Measurements from ENCODE around the gene LRRC18. TPM values are rescaled to one million over a fixed set of nuclear protein-coding genes. Genes with fewer than 3 reads are reported as not detected.

The LRRC18 gene
- total RNA-seq, 1 experiment from 2014 or later = not detected

GRCh38 chr10:48970654-48971053 is 31.0 kb upstream of the LRRC18 start:
- Histone ChIP-seq H2AFZ (no peak overlapping the region), H4K20me1 (ENCODE audit: insufficient read depth) (no peaks in the 10 kb centered on the region), H3K9me2 (ENCODE audit: insufficient read depth) (no peaks in the 10 kb centered on the region), H3K4me2 (no peak overlapping the region), H3K27ac (no peak overlapping the region), H3K79me2 (ENCODE audit: low read depth) (no peaks in the 10 kb centered on the region), H3K9me3 (ENCODE audit: insufficient read depth, low read depth) (no peaks in the 10 kb centered on the region), H3K4me1 (replicated peaks; ENCODE audit: insufficient read depth) (no peaks in the 10 kb centered on the region), H3K27me3 (ENCODE audit: insufficient read depth, low read depth) (peaks cover 31% of the 10 kb centered on the region), H3F3A (ENCODE audit: insufficient read depth, low read depth) (no peaks in the 10 kb centered on the region), H3K4me3 (no peak overlapping the region), H3K36me3 (ENCODE audit: low read depth) (no peaks in the 10 kb centered on the region)
- intact Hi-C loops (cut with micrococcal nuclease; ENCODE audit: unreplicated experiment) = no loop called here
- no TSS peak for BruUV-seq (replicated peaks)
- ChIA-PET POLR2A (ENCODE audit: unreplicated experiment) (no interaction called here), CTCF (no interaction called here)
- TF ChIP-seq, protein P1, sequence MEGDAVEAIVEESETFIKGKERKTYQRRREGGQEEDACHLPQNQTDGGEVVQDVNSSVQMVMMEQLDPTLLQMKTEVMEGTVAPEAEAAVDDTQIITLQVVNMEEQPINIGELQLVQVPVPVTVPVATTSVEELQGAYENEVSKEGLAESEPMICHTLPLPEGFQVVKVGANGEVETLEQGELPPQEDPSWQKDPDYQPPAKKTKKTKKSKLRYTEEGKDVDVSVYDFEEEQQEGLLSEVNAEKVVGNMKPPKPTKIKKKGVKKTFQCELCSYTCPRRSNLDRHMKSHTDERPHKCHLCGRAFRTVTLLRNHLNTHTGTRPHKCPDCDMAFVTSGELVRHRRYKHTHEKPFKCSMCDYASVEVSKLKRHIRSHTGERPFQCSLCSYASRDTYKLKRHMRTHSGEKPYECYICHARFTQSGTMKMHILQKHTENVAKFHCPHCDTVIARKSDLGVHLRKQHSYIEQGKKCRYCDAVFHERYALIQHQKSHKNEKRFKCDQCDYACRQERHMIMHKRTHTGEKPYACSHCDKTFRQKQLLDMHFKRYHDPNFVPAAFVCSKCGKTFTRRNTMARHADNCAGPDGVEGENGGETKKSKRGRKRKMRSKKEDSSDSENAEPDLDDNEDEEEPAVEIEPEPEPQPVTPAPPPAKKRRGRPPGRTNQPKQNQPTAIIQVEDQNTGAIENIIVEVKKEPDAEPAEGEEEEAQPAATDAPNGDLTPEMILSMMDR (conservative IDR thresholded peaks at IDR 0.05) = no peak
- no peak for TF ChIP-seq EZH2 (IDR thresholded peaks at IDR 0.05; ENCODE audit: low read depth)
- DNase-seq = no peak

- no peak overlapping the region for H3K27ac ChIP-seq
- no peak overlapping the region for H3K4me3 ChIP-seq
- intact Hi-C loops (cut with micrococcal nuclease; ENCODE audit: unreplicated experiment) = no loop called here
- POLR2A ChIA-PET (ENCODE audit: unreplicated experiment) = no interaction called here
- no peaks in the 10 kb centered on the region for H3K36me3 ChIP-seq (ENCODE audit: low read depth)
- TF ChIP-seq, protein P1 (conservative IDR thresholded peaks at IDR 0.05) = no peak
- TF ChIP-seq EZH2 (IDR thresholded peaks at IDR 0.05; ENCODE audit: low read depth) = no peak
- H3K4me2 ChIP-seq = no peak overlapping the region
- no peaks in the 10 kb centered on the region for H3K9me3 ChIP-seq (ENCODE audit: insufficient read depth, low read depth)
- H2AFZ ChIP-seq = no peak overlapping the region
- no TSS peak for BruUV-seq (replicated peaks)
- no peaks in the 10 kb centered on the region for H3K9me2 ChIP-seq (ENCODE audit: insufficient read depth)
- no peaks in the 10 kb centered on the region for H3K4me1 ChIP-seq (replicated peaks; ENCODE audit: insufficient read depth)
- H3F3A ChIP-seq (ENCODE audit: insufficient read depth, low read depth) = no peaks in the 10 kb centered on the region
- H4K20me1 ChIP-seq (ENCODE audit: insufficient read depth) = no peaks in the 10 kb centered on the region
- H3K79me2 ChIP-seq (ENCODE audit: low read depth) = no peaks in the 10 kb centered on the region
- CTCF ChIA-PET = no interaction called here
- H3K27me3 ChIP-seq (ENCODE audit: insufficient read depth, low read depth) = peaks cover 31% of the 10 kb centered on the region
- DNase-seq = no peak
These were observed 30.4 kb upstream of the LRRC18 start for GRCh38 chr10:48970046-48970445.

GRCh38 chr10:48968036-48968435 is 28.4 kb upstream of the LRRC18 start:
- CTCF ChIA-PET = no interaction called here
- H3K79me2 ChIP-seq (ENCODE audit: low read depth) = no peaks in the 10 kb centered on the region
- no TSS peak for BruUV-seq (replicated peaks)
- H2AFZ ChIP-seq = no peak overlapping the region
- intact Hi-C loops (cut with micrococcal nuclease; ENCODE audit: unreplicated experiment) = no loop called here
- peaks cover 3% of the 10 kb centered on the region; the same call in 1 of the 2 replicates for H4K20me1 ChIP-seq (ENCODE audit: insufficient read depth)
- H3F3A ChIP-seq (ENCODE audit: insufficient read depth, low read depth) = no peaks in the 10 kb centered on the region
- no peak for DNase-seq
- no peaks in the 10 kb centered on the region for H3K9me2 ChIP-seq (ENCODE audit: insufficient read depth)
- H3K4me2 ChIP-seq = no peak overlapping the region
- no peaks in the 10 kb centered on the region for H3K9me3 ChIP-seq (ENCODE audit: insufficient read depth, low read depth)
- H3K4me3 ChIP-seq = no peak overlapping the region
- TF ChIP-seq, protein P1 (conservative IDR thresholded peaks at IDR 0.05) = no peak
- no peak for TF ChIP-seq EZH2 (IDR thresholded peaks at IDR 0.05; ENCODE audit: low read depth)
- H3K27ac ChIP-seq = no peak overlapping the region
- POLR2A ChIA-PET (ENCODE audit: unreplicated experiment) = no interaction called here
- peaks cover 31% of the 10 kb centered on the region for H3K27me3 ChIP-seq (ENCODE audit: insufficient read depth, low read depth)
- no peaks in the 10 kb centered on the region for H3K36me3 ChIP-seq (ENCODE audit: low read depth)
- no peaks in the 10 kb centered on the region for H3K4me1 ChIP-seq (replicated peaks; ENCODE audit: insufficient read depth)
